SJSA1 (cell line): ENCODE results near the gene NEK10. TPM values are rescaled to one million over a fixed set of nuclear protein-coding genes. Genes with fewer than 3 reads are reported as not detected.

Experiments
- DNase-seq, 2 experiments: peaks; one replicate each; pipeline ENCODE4 v3.0.0-alpha.2; 2015 to 2020; ENCODE audit warnings: low spot score in 2 of 2, low read depth in 1 of 2
- H3K27ac ChIP-seq: fragments of 250-450 bp; sonication (Bioruptor Pico); 2 replicates; pipeline ENCODE4 v1.5.1; 2020; ENCODE audit warnings: mild to moderate bottlenecking, moderate library complexity
- H3K27me3 ChIP-seq: fragments of 250-450 bp; sonication (Bioruptor Pico); replicated peaks from 2 replicates; pipeline ENCODE4 v1.5.1; 2020; ENCODE audit warnings: mild to moderate bottlenecking, moderate library complexity
- H3K36me3 ChIP-seq: fragments of 250-450 bp; sonication (Bioruptor Pico); 2 replicates; pipeline ENCODE4 v1.5.1; 2020; ENCODE audit warnings: mild to moderate bottlenecking
- H3K4me1 ChIP-seq: fragments of 250-450 bp; sonication (Bioruptor Pico); replicated peaks from 2 replicates; pipeline ENCODE4 v1.6.1; 2021; ENCODE audit warnings: mild to moderate bottlenecking
- H3K4me3 ChIP-seq: fragments of 250-450 bp; sonication (Bioruptor Pico); 2 replicates; pipeline ENCODE4 v1.5.1; 2020; ENCODE audit warnings: mild to moderate bottlenecking
- H3K9me3 ChIP-seq: fragments of 250-450 bp; sonication (Bioruptor Pico); replicated peaks from 2 replicates; pipeline ENCODE4 v1.5.1; 2020; ENCODE audit warnings: mild to moderate bottlenecking
- total RNA-seq: library from RNA; depleted of rRNA; stranded (reverse); fragments of >200 nt; shearing (Covaris generic); gene quantifications from 2 replicates; pipeline ENCODE4 v1.2.3, GENCODE V29; 2014

The NEK10 gene
- total RNA-seq, 1 experiment from 2014 or later = 1.8 TPM

- H3K9me3 ChIP-seq = 0 out of 2 replicates have a peak, but pooled peaks cover 4% of the 10 kb centered on the region
- H3K27me3 ChIP-seq = no peaks in the 10 kb centered on the region
- DNase-seq = no peak
- H3K4me1 ChIP-seq = no peaks in the 10 kb centered on the region
- H3K4me3 ChIP-seq = no peak overlapping the region
- no peak overlapping the region for H3K27ac ChIP-seq
- H3K36me3 ChIP-seq = no peaks in the 10 kb centered on the region
Observed at GRCh38 chr3:27138562-27138961, 230.6 kb downstream of the NEK10 start.

GRCh38 chr3:27138005-27138404 is 231.2 kb downstream of the NEK10 start:
- Histone ChIP-seq H3K9me3 (0 out of 2 replicates have a peak, but pooled peaks cover 4% of the 10 kb centered on the region), H3K4me3 (no peak overlapping the region), H3K27ac (no peak overlapping the region), H3K27me3 (no peaks in the 10 kb centered on the region), H3K36me3 (no peaks in the 10 kb centered on the region), H3K4me1 (no peaks in the 10 kb centered on the region)
- no peak for DNase-seq

GRCh38 chr3:27134171-27134796 is 234.9 kb downstream of the NEK10 start:
- peak; percentile 55 for DNase-seq
- no peaks in the 10 kb centered on the region for H3K9me3 ChIP-seq
- no peaks in the 10 kb centered on the region for H3K27me3 ChIP-seq
- H3K27ac ChIP-seq = no peak overlapping the region
- no peaks in the 10 kb centered on the region for H3K36me3 ChIP-seq
- no peaks in the 10 kb centered on the region for H3K4me1 ChIP-seq
- H3K4me3 ChIP-seq = no peak overlapping the region

- Histone ChIP-seq H3K9me3 (no peaks in the 10 kb centered on the region), H3K27me3 (no peaks in the 10 kb centered on the region), H3K27ac (no peak overlapping the region), H3K4me3 (no peak overlapping the region), H3K36me3 (no peaks in the 10 kb centered on the region), H3K4me1 (no peaks in the 10 kb centered on the region)
- no peak for DNase-seq
Observed at GRCh38 chr3:27133060-27133459, 236.1 kb downstream of the NEK10 start.

GRCh38 chr3:27130796-27131195 is 238.4 kb downstream of the NEK10 start:
- no peaks in the 10 kb centered on the region for H3K27me3 ChIP-seq
- H3K4me3 ChIP-seq = no peak overlapping the region
- no peaks in the 10 kb centered on the region for H3K36me3 ChIP-seq
- no peak overlapping the region for H3K27ac ChIP-seq
- no peak for DNase-seq
- H3K9me3 ChIP-seq = no peaks in the 10 kb centered on the region
- no peaks in the 10 kb centered on the region for H3K4me1 ChIP-seq

- Histone ChIP-seq H3K4me1 (no peaks in the 10 kb centered on the region), H3K27ac (no peak overlapping the region)
- no peak for DNase-seq
Observed at GRCh38 chr3:27127879-27128278, 241.3 kb downstream of the NEK10 start.

GRCh38 chr3:27127195-27127594 is 242.0 kb downstream of the NEK10 start:
- H3K9me3 ChIP-seq = no peaks in the 10 kb centered on the region
- no peaks in the 10 kb centered on the region for H3K4me1 ChIP-seq
- no peak for DNase-seq
- no peaks in the 10 kb centered on the region for H3K27me3 ChIP-seq
- H3K36me3 ChIP-seq = no peaks in the 10 kb centered on the region
- no peak overlapping the region for H3K4me3 ChIP-seq
- H3K27ac ChIP-seq = no peak overlapping the region

More at GRCh38 chr3:27127879-27128278, 241.3 kb downstream of the NEK10 start:
- Histone ChIP-seq H3K36me3 (no peaks in the 10 kb centered on the region), H3K4me3 (no peak overlapping the region), H3K27me3 (no peaks in the 10 kb centered on the region), H3K9me3 (no peaks in the 10 kb centered on the region)

- Histone ChIP-seq H3K9me3 (no peaks in the 10 kb centered on the region), H3K27me3 (no peaks in the 10 kb centered on the region), H3K4me3 (no peak overlapping the region), H3K4me1 (no peaks in the 10 kb centered on the region), H3K27ac (no peak overlapping the region), H3K36me3 (no peaks in the 10 kb centered on the region)
- DNase-seq = no peak
Observed at GRCh38 chr3:27125821-27126501, 243.2 kb downstream of the NEK10 start.

- Histone ChIP-seq H3K4me1 (no peaks in the 10 kb centered on the region), H3K27ac (no peak overlapping the region), H3K4me3 (no peak overlapping the region), H3K36me3 (no peaks in the 10 kb centered on the region), H3K27me3 (no peaks in the 10 kb centered on the region), H3K9me3 (no peaks in the 10 kb centered on the region)
- no peak for DNase-seq
Observed at GRCh38 chr3:27119639-27120038, 249.5 kb downstream of the NEK10 start.

GRCh38 chr3:27115352-27115751 is 253.8 kb downstream of the NEK10 start:
- Histone ChIP-seq H3K27me3 (no peaks in the 10 kb centered on the region), H3K4me3 (no peak overlapping the region), H3K36me3 (no peaks in the 10 kb centered on the region), H3K9me3 (no peaks in the 10 kb centered on the region), H3K27ac (no peak overlapping the region), H3K4me1 (no peaks in the 10 kb centered on the region)
- DNase-seq = no peak

- no peak for DNase-seq
Observed at GRCh38 chr3:27114684-27115083, 254.5 kb downstream of the NEK10 start.

GRCh38 chr3:27114129-27114528 is 255.1 kb downstream of the NEK10 start:
- no peak for DNase-seq
- no peaks in the 10 kb centered on the region for H3K36me3 ChIP-seq
- H3K4me1 ChIP-seq = no peaks in the 10 kb centered on the region

More at GRCh38 chr3:27114684-27115083, 254.5 kb downstream of the NEK10 start:
- Histone ChIP-seq H3K27me3 (no peaks in the 10 kb centered on the region), H3K27ac (no peak overlapping the region), H3K4me3 (no peak overlapping the region), H3K36me3 (no peaks in the 10 kb centered on the region), H3K4me1 (no peaks in the 10 kb centered on the region), H3K9me3 (no peaks in the 10 kb centered on the region)

GRCh38 chr3:27110020-27110419 is 259.2 kb downstream of the NEK10 start:
- no peak for DNase-seq
- Histone ChIP-seq H3K27me3 (no peaks in the 10 kb centered on the region), H3K4me1 (no peaks in the 10 kb centered on the region; the same call in 1 of the 2 replicates), H3K9me3 (no peaks in the 10 kb centered on the region), H3K4me3 (no peak overlapping the region), H3K27ac (no peak overlapping the region), H3K36me3 (no peaks in the 10 kb centered on the region)

More at GRCh38 chr3:27114129-27114528, 255.1 kb downstream of the NEK10 start:
- Histone ChIP-seq H3K27me3 (no peaks in the 10 kb centered on the region), H3K4me3 (no peak overlapping the region), H3K27ac (no peak overlapping the region), H3K9me3 (no peaks in the 10 kb centered on the region)

- no peak for DNase-seq
- Histone ChIP-seq H3K36me3 (no peaks in the 10 kb centered on the region), H3K4me3 (no peak overlapping the region), H3K9me3 (no peaks in the 10 kb centered on the region), H3K4me1 (no peaks in the 10 kb centered on the region; the same call in 1 of the 2 replicates), H3K27me3 (no peaks in the 10 kb centered on the region), H3K27ac (no peak overlapping the region)
Observed at GRCh38 chr3:27108322-27108721, 260.9 kb downstream of the NEK10 start.
